GM12878 (cell line): Measurements from ENCODE around the gene PTGES3L.

Experiments used
- EGR1 ChIP-seq, 2 experiments: IDR thresholded peaks; 1 replicate in 1 of 2; 2 replicates in 1 of 2; pipeline ENCODE4 v1.6.1; 2011 to 2012; ENCODE audit warnings: low read depth in 2 of 2, low read length in 2 of 2, borderline replicate concordance in 1 of 2, mild to moderate bottlenecking in 1 of 2, moderate library complexity in 1 of 2
- EP300 ChIP-seq, 2 experiments: fragments of 150-350 bp in 1 of 2; IDR thresholded peaks; 2 replicates each; pipeline ENCODE4 v1.6.1; 2011 to 2012; ENCODE audit warnings: low read depth in 2 of 2, low read length in 2 of 2, borderline replicate concordance in 1 of 2, improper control_type of control experiment in 1 of 2, inconsistent platforms in 1 of 2; ENCODE audit not compliant: control insufficient read depth in 1 of 2
- MXI1 ChIP-seq: fragments of 150-350 bp; IDR thresholded peaks from 2 replicates; pipeline ENCODE4 v1.6.1; 2011; ENCODE audit warnings: low read depth, mild to moderate bottlenecking, inconsistent platforms, low read length, improper control_type of control experiment
- POLR2A ChIP-seq: IDR thresholded peaks from 2 replicates; pipeline ENCODE4 v1.6.1; 2011; ENCODE audit warnings: low read depth, mild to moderate bottlenecking, low read length
- POLR2AphosphoS5 ChIP-seq: IDR thresholded peaks from 2 replicates; pipeline ENCODE4 v1.6.1; 2011; ENCODE audit warnings: mild to moderate bottlenecking, low read length, inconsistent platforms
- TF ChIP-seq, protein P1 (sequence below): fragments of 450-650 bp; IDR thresholded peaks from 2 replicates; pipeline ENCODE4 v1.6.1; 2017; ENCODE audit warnings: mild to moderate bottlenecking

DNA sequence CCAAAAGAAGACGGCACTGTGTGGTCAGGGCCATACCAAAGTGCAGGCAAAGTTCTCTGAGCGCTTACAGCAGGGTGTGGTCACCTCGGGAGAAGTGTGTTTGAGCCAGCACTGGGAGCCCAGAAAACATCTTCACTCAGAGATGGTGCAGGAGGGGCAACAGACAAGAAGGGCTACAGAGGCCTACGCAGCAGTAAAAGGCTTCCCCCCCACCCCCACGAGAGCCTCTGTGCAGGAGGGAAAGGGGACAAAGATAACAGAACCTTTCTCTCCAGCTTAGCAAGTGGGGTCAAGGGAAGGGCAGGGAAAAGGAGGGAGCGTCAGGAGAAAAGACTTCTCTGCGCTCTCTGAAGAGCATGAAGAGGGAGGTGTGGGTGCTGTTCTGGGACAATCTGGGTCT, 39.5 kb upstream of the PTGES3L start:
- no peak for TF ChIP-seq POLR2A
- TF ChIP-seq EGR1 (IDR thresholded peaks at IDR 0.05; ENCODE audit: borderline replicate concordance in 1 of 2, low read depth in 2 of 2, low read length in 2 of 2) = no peak
- no peak for TF ChIP-seq POLR2AphosphoS5
- TF ChIP-seq MXI1 = no peak
- TF ChIP-seq, protein P1, sequence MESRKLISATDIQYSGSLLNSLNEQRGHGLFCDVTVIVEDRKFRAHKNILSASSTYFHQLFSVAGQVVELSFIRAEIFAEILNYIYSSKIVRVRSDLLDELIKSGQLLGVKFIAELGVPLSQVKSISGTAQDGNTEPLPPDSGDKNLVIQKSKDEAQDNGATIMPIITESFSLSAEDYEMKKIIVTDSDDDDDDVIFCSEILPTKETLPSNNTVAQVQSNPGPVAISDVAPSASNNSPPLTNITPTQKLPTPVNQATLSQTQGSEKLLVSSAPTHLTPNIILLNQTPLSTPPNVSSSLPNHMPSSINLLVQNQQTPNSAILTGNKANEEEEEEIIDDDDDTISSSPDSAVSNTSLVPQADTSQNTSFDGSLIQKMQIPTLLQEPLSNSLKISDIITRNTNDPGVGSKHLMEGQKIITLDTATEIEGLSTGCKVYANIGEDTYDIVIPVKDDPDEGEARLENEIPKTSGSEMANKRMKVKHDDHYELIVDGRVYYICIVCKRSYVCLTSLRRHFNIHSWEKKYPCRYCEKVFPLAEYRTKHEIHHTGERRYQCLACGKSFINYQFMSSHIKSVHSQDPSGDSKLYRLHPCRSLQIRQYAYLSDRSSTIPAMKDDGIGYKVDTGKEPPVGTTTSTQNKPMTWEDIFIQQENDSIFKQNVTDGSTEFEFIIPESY = no peak
- no peak for TF ChIP-seq EP300 (IDR thresholded peaks at IDR 0.05; ENCODE audit: borderline replicate concordance in 1 of 2, control insufficient read depth in 1 of 2, low read depth in 2 of 2, low read length in 2 of 2)
